Activated T-cell treated with anti-CD3 and anti-CD28 coated beads for 1 hour (primary cell): Measurements from ENCODE around the gene LRRN2.
"Not testable (repeated sequence)": the region's sequence is repeated elsewhere in the genome, so short reads cannot be mapped to it uniquely, and the experiment has no call there.

Source experiments
- DNase-seq: peaks from one replicate; pipeline ENCODE4 v3.0.0-alpha.2; 2020; ENCODE audit warnings: low read depth

Gene LRRN2

GRCh38 chr1:204685236-204686006, at the start of gene LRRN2:
LRRN2 (minus strand) TSS chr1:204685738; CDS start chr1:204619992, 65,746 bp downstream.
- no peak for DNase-seq

- DNase-seq = no peak
These were observed 49.5 kb upstream of the LRRN2 start for GRCh38 chr1:204735042-204735441.

GRCh38 chr1:204733869-204734596, 48.5 kb upstream of the LRRN2 start:
- no peak for DNase-seq

- DNase-seq = no peak
These were observed 47.8 kb upstream of the LRRN2 start for GRCh38 chr1:204733289-204733688.

GRCh38 chr1:204731985-204732575, 46.5 kb upstream of the LRRN2 start:
- DNase-seq = no peak

GRCh38 chr1:204731509-204731908, 46.0 kb upstream of the LRRN2 start:
- no peak for DNase-seq

- no peak for DNase-seq
These were observed 45.4 kb upstream of the LRRN2 start for GRCh38 chr1:204730826-204731459.

- no peak for DNase-seq
These were observed 44.0 kb upstream of the LRRN2 start for GRCh38 chr1:204729516-204729915.

GRCh38 chr1:204728456-204728855, 42.9 kb upstream of the LRRN2 start:
- no peak for DNase-seq

- no peak for DNase-seq
These were observed 42.5 kb upstream of the LRRN2 start for GRCh38 chr1:204728045-204728444.

GRCh38 chr1:204727438-204727837, 41.9 kb upstream of the LRRN2 start:
- DNase-seq = not testable (repeated sequence)

GRCh38 chr1:204726478-204726877, 40.9 kb upstream of the LRRN2 start:
- no peak for DNase-seq

- DNase-seq = no peak
These were observed 40.4 kb upstream of the LRRN2 start for GRCh38 chr1:204725821-204726448.

GRCh38 chr1:204723131-204723787, 37.7 kb upstream of the LRRN2 start:
- no peak for DNase-seq

- DNase-seq = no peak
These were observed 36.0 kb upstream of the LRRN2 start for GRCh38 chr1:204721373-204722055.

- no peak for DNase-seq
These were observed 31.1 kb upstream of the LRRN2 start for GRCh38 chr1:204716660-204717059.

- no peak for DNase-seq
These were observed 29.4 kb upstream of the LRRN2 start for GRCh38 chr1:204714861-204715511.

- no peak for DNase-seq
These were observed 28.8 kb upstream of the LRRN2 start for GRCh38 chr1:204714194-204714860.

- no peak for DNase-seq
These were observed 28.0 kb upstream of the LRRN2 start for GRCh38 chr1:204713541-204713940.
